Endodermal cell (in vitro differentiated cells): ENCODE results near the gene COX6A2. TPM values are rescaled to one million over a fixed set of nuclear protein-coding genes. Genes with fewer than 3 reads are reported as not detected.

Experiments
- DNase-seq: peaks from one replicate; pipeline ENCODE4 v3.0.0-alpha.2; 2017
- H3K27ac ChIP-seq: 2 replicates; pipeline ENCODE4 v1.5.1; 2013; ENCODE audit warnings: mild to moderate bottlenecking, low read depth, low read length, moderate library complexity
- H3K27me3 ChIP-seq: 2 replicates; pipeline ENCODE4 v1.6.1; 2013; ENCODE audit warnings: mild to moderate bottlenecking, low read length, moderate library complexity; ENCODE audit not compliant: insufficient read depth, control insufficient read depth, poor library complexity, severe bottlenecking
- H3K36me3 ChIP-seq: 2 replicates; pipeline ENCODE4 v1.7.0; 2013; ENCODE audit warnings: mild to moderate bottlenecking, low read length, moderate library complexity; ENCODE audit not compliant: control insufficient read depth, insufficient read depth
- H3K4me1 ChIP-seq: one replicate; pipeline ENCODE4 v1.7.0; 2013; ENCODE audit warnings: low read length; ENCODE audit not compliant: control insufficient read depth, insufficient read depth
- H3K4me3 ChIP-seq: 2 replicates; pipeline ENCODE4 v1.5.1; 2013; ENCODE audit warnings: mild to moderate bottlenecking, low read length, moderate library complexity
- H3K9ac ChIP-seq: 2 replicates; pipeline ENCODE4 v1.6.1; 2013; ENCODE audit warnings: mild to moderate bottlenecking, low read length, moderate library complexity; ENCODE audit not compliant: poor library complexity, severe bottlenecking; ENCODE audit errors: extremely low read depth
- H3K9me3 ChIP-seq: 2 replicates; pipeline ENCODE4 v1.6.1; 2013; ENCODE audit warnings: mild to moderate bottlenecking, low read length, moderate library complexity; ENCODE audit not compliant: control insufficient read depth
- H3K27ac Mint-ChIP-seq: 2 replicates; pipeline ENCODE4 v1.8.0; 2020; ENCODE audit warnings: mixed read lengths
- H3K27me3 Mint-ChIP-seq: 2 replicates; pipeline ENCODE4 v1.8.0; 2021; ENCODE audit warnings: mild to moderate bottlenecking, mixed read lengths; ENCODE audit not compliant: insufficient read depth
- H3K36me3 Mint-ChIP-seq: 2 replicates; pipeline ENCODE4 v1.8.0; 2020; ENCODE audit warnings: low read depth, mixed read lengths
- H3K4me1 Mint-ChIP-seq: 2 replicates; pipeline ENCODE4 v1.8.0; 2020; ENCODE audit warnings: mixed read lengths
- H3K4me3 Mint-ChIP-seq: 2 replicates; pipeline ENCODE4 v1.8.0; 2020; ENCODE audit warnings: mild to moderate bottlenecking, moderate library complexity, mixed read lengths
- H3K9me3 Mint-ChIP-seq: 2 replicates; pipeline ENCODE4 v1.8.0; 2020; ENCODE audit warnings: mild to moderate bottlenecking, mixed read lengths
- CTCF ChIP-seq: fragments of 200-600 bp; sonication (generic); conservative IDR thresholded peaks from 2 replicates; pipeline ENCODE4 v1.5.0; 2021; ENCODE audit warnings: antibody characterized with exemption, mild to moderate bottlenecking
- whole genome bisulfite sequencing, 2 experiments: methylation state at CpG; one replicate each; pipeline versions ENCODE4 v1.1.5 to v1.1.7; 2013; ENCODE audit warnings: missing lambda C conversion rate in 2 of 2, mixed read lengths in 1 of 2; ENCODE audit not compliant: insufficient coverage in 1 of 2, insufficient read length in 1 of 2; 5-methylcytosine and 5-hydroxymethylcytosine counted together
- total RNA-seq, 2 donors: library from RNA; stranded (reverse); fragmentation: NEBNext Ultra II Directional in 1 of 2; extraction: Animal tissue kit (Norgen Biotek cat#: 25700) in 1 of 2; gene quantifications; 2 replicates in 1 of 2; 3 replicates in 1 of 2; pipeline ENCODE4 v1.2.1, GENCODE V29; 2021

COX6A2 gene
- total RNA-seq, 2 donors from 2014 or later: not detected

GRCh38 chr16:31409433-31409832 lies 18.7 kb downstream of the COX6A2 start:
- H3K27me3 Mint-ChIP-seq: peaks cover 72% of the 10 kb centered on the region
- Histone ChIP-seq H3K4me1 (no peaks in the 10 kb centered on the region), H3K9me3 (no peaks in the 10 kb centered on the region), H3K27me3 (peaks cover 12% of the 10 kb centered on the region), H3K27ac (no peak overlapping the region), H3K36me3 (no peaks in the 10 kb centered on the region), H3K9ac (no peak overlapping the region), H3K4me3 (no peak overlapping the region)
- TF ChIP-seq CTCF: no peak
- DNase-seq: no peak
- 69 to 80% methylated on average over 3 of the region's 3 CpGs for WGBS, 2 experiments
- no peak overlapping the region for H3K4me3 Mint-ChIP-seq
- peaks cover 10% of the 10 kb centered on the region for H3K4me1 Mint-ChIP-seq
- no peaks in the 10 kb centered on the region for H3K9me3 Mint-ChIP-seq
- no peaks in the 10 kb centered on the region for H3K36me3 Mint-ChIP-seq
- H3K27ac Mint-ChIP-seq: no peak overlapping the region

- Histone ChIP-seq H3K27me3 (peaks cover 3% of the 10 kb centered on the region), H3K4me3 (no peak overlapping the region), H3K4me1 (no peaks in the 10 kb centered on the region), H3K27ac (no peak overlapping the region), H3K9ac (no peak overlapping the region), H3K9me3 (no peaks in the 10 kb centered on the region), H3K36me3 (no peaks in the 10 kb centered on the region)
- DNase-seq: no peak
- Mint-ChIP-seq H3K4me3 (no peak overlapping the region), H3K4me1 (peaks cover 10% of the 10 kb centered on the region), H3K27me3 (peaks cover 54% of the 10 kb centered on the region), H3K27ac (no peak overlapping the region), H3K36me3 (no peaks in the 10 kb centered on the region), H3K9me3 (no peaks in the 10 kb centered on the region)
- 92 to 93% methylated on average over 8 of the region's 8 CpGs for WGBS, 2 experiments
- TF ChIP-seq CTCF: no peak
These were observed 20.8 kb downstream of the COX6A2 start for GRCh38 chr16:31407406-31407805.

- no peak overlapping the region for H3K9ac ChIP-seq
- H3K27me3 Mint-ChIP-seq: peaks cover 40% of the 10 kb centered on the region
- no peak for TF ChIP-seq CTCF
- H3K36me3 ChIP-seq: no peaks in the 10 kb centered on the region
- H3K4me3 Mint-ChIP-seq: no peak overlapping the region
- H3K4me3 ChIP-seq: no peak overlapping the region
- H3K27ac Mint-ChIP-seq: no peak overlapping the region
- no peak for DNase-seq
- H3K27ac ChIP-seq: no peak overlapping the region
- no peaks in the 10 kb centered on the region for H3K4me1 ChIP-seq
- no peaks in the 10 kb centered on the region for H3K9me3 ChIP-seq
- H3K9me3 Mint-ChIP-seq: peaks cover 5% of the 10 kb centered on the region
- peaks cover 10% of the 10 kb centered on the region for H3K4me1 Mint-ChIP-seq
- H3K36me3 Mint-ChIP-seq: no peaks in the 10 kb centered on the region
- WGBS, 2 experiments: 88 to 100% methylated on average over 6 to 9 of the region's 9 CpGs
- H3K27me3 ChIP-seq: no peaks in the 10 kb centered on the region
These were observed 23.7 kb downstream of the COX6A2 start for GRCh38 chr16:31404353-31405064.
